Retinal pigment epithelial cell (primary cell): ENCODE data around the gene KLHL22.
"Not testable (repeated sequence)": the region's sequence is repeated elsewhere in the genome, so short reads cannot be mapped to it uniquely, and the experiment has no call there.

Source experiments
- DNase-seq: peaks from one replicate; pipeline ENCODE4 v3.0.0-alpha.2; 2010; ENCODE audit warnings: low read depth
- H3K4me3 ChIP-seq: 2 replicates; pipeline ENCODE4 v1.5.1; 2011; ENCODE audit warnings: mild to moderate bottlenecking, low read length, control low read depth, moderate library complexity
- TF ChIP-seq, protein P1 (sequence below): conservative IDR thresholded peaks from 2 replicates; pipeline ENCODE4 v1.5.1; 2011; ENCODE audit warnings: low read depth, low read length, control low read depth, inconsistent platforms

KLHL22 gene

DNA sequence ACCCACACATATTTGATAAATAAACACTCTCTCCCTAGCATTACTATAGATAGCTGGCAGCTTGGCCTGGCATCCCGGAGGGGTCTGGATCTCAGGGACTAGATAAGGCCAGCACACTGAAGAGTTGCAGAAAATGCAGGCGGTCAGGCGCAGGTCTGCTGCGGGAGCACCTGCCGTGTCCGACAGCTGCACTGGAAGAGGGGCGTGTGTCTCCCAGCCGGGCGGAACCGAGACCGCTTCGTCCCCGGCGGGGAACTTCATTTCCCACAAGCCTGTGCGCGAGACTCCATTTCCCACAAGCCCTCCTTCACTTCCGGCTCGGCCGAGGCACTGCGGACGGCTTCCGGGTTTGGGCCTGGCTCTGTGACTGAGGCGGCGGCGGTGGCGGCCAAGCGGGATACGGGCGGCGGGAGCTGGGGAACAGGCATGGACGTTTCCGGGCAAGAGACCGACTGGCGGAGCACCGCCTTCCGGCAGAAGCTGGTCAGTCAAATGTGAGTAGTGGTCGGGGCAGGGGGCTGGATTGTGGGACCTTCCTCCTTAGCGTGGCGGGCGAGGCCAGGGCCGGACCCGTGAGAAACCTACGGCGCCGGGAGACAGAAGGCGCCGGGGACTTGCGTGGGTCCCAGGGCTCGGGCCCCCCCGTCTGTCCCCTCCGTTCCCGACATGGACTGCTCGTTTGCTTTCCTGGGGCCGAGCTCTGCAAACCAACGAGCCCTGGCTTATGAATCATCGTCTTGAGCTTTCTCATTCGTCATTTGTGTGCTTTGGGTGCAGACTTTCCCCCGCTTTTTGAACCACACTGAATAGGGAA lies 11.9 kb upstream of the KLHL22 start, which contains the start of gene MED15:
Gene MED15 (plus strand): TSS at position 358 of the 814 bp plus-strand sequence. CDS start 69 bp downstream, at position 427.
- TF ChIP-seq, protein P1, sequence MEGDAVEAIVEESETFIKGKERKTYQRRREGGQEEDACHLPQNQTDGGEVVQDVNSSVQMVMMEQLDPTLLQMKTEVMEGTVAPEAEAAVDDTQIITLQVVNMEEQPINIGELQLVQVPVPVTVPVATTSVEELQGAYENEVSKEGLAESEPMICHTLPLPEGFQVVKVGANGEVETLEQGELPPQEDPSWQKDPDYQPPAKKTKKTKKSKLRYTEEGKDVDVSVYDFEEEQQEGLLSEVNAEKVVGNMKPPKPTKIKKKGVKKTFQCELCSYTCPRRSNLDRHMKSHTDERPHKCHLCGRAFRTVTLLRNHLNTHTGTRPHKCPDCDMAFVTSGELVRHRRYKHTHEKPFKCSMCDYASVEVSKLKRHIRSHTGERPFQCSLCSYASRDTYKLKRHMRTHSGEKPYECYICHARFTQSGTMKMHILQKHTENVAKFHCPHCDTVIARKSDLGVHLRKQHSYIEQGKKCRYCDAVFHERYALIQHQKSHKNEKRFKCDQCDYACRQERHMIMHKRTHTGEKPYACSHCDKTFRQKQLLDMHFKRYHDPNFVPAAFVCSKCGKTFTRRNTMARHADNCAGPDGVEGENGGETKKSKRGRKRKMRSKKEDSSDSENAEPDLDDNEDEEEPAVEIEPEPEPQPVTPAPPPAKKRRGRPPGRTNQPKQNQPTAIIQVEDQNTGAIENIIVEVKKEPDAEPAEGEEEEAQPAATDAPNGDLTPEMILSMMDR = no peak
- DNase-seq = no peak
- H3K4me3 ChIP-seq = peak within 1 kb of the TSS; percentile 90

DNA sequence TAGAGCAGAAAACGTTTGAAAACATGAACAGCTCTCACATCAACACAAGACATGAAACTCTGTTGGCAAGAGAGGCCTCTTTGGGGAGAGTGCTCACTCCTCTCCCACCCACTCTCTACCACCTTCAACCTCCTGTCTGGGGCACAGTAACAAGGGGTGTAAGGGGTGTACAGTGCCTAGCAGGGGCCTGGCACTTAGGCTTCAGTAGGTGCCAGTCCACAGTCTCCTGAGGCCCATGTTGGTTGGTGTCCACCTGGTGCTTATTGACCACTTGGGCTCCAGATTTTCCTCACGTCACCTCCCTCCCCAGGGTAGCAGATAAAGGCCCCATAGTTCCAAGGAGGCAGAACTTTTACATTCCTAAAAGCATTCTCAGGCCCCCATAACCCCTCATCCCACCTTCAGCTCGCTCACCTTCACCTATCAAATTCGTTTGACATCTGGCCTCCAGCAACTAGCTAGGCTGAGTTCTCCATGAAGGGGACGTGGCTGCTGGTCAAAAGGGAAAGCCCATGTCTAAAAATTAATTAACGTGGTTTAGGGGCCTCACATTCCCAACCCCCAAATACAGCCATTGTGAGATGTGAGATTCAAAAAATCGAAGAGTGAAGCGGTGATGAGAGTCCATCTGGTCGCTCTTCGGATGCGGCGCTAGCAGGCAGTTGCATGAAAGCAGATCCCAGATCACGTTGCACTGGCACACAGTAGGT lies 11.1 kb upstream of the KLHL22 start:
- H3K4me3 ChIP-seq = peak overlapping the region; percentile 90
- no peak for DNase-seq
- TF ChIP-seq, protein P1 = no peak

DNA sequence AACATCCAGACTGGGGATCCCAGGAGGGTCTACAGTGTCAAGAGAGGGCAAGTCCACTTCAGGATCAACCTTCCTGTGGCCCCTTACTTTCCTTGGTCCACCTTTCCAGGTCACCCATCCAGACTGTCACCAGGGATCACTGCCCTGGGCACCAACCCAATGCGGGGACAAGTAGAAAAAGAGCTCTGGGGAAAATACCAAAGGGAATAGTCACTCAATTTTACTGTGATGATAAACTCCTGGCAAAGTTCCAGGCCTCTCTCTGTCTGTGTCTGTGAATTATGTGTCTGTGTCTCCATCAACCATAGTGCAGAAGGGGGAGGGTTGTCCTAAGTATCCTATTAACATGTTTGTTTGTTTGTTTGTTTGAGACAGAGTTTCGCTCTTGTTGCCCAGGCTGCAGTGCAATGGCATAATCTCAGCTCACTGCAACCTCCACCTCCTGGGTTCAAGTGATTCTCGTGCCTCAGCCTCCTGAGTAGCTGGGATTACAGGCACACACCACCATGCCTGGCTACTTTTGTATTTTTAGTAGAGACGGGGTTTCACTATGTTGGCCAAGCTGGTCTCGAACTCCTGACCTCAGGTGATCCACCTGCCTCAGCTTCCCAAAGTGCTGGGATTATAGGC lies 8.8 kb upstream of the KLHL22 start:
- H3K4me3 ChIP-seq, DNase-seq: not testable (repeated sequence)

DNA sequence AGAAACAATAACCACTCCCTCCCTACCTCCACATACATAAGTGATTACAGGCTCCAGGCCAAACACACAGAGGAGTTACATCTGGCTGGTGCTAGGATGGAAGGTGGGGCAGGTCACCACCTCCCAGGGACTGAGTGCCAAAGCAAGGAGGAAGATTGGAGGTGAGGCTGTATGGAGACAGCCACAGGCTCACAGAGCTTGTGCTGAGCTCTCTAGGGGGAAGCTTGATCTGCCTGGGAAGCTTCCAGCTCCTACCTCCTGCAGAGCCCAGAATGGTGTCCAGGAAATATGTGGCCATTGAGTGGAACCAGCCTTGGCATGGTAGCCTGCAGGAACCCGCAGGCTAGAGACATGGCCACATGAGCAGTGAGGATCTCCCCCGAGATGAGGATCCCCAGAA lies 8.2 kb upstream of the KLHL22 start:
- DNase-seq = no peak
- TF ChIP-seq, protein P1 = no peak
- H3K4me3 ChIP-seq = no peak overlapping the region

DNA sequence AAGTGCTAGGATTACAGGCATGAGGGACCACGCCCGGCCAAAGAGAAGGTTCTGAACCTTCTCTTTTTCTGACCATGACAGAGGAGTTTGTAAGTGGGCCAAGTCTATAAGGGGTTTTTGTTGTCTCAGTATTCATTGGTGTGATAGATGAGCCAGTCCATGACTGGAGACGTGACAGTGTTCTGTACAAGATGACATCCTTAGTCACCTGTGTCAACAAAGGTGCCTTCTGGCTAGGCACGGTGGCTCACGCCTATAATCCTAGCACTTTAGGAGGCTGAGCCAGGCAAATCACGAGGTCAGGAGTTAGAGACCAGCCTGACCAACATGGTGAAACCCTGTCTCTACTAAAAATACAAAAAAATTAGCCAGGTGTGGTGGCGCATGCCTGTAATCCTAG lies 4.2 kb upstream of the KLHL22 start:
- TF ChIP-seq, protein P1 = no peak
- H3K4me3 ChIP-seq = no peak overlapping the region
- DNase-seq = no peak

DNA sequence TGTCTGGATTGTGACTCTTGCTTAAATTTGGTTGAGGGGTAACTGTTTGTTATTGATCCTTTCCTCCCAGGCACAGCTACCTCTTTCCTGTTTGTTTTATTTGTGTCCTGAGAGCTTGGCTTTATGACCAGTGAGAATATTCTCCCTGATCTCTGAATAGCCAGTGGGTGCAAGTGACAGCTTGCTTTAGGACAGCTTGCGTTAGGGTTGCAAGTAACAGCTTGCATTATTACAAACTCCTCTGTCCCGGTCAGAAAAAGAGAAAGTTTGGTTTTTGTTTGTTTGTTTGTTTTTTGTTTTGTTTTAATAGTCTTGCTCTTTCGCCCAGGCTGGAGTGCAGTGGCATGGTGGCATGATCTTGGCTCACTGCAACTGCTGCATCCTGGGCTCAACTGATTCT lies 3.3 kb upstream of the KLHL22 start:
- TF ChIP-seq, protein P1 = no peak
- DNase-seq = no peak
- no peak overlapping the region for H3K4me3 ChIP-seq

DNA sequence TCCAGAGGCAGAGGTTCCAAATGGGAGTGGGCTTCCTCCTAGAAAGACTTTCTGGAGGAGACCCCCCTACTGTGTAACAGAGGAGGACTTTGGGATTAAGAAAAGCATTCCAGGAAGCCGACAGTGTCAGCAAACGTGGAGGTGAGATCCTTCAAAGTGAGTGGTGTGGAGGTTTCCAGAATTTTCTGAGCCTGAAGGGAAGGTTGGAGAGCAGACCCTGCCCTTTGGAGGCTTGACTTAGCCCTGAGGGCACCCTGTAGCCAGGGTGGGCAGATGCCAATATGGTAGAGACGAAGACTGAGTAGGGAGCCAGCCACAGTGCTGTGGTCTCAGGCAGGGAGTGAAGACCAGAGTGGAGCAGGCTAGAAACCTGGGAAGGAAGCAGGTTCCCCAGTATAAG lies 1.8 kb upstream of the KLHL22 start:
- TF ChIP-seq, protein P1 = no peak
- DNase-seq = no peak
- no peak overlapping the region for H3K4me3 ChIP-seq
